ENCODE results near the gene KNTC1.
A peak's percentile ranks its signal among the peaks of the same experiment; 100 is the strongest.
"Not testable (repeated sequence)": the region's sequence is repeated elsewhere in the genome, so short reads cannot be mapped to it uniquely, and the experiment has no call there.

Gene KNTC1

GRCh38 chr12:122506393-122506938 lies 20.6 kb upstream of the KNTC1 start:
- DNase-seq = no peak

GRCh38 chr12:122508163-122508562 lies 18.9 kb upstream of the KNTC1 start:
- no peak for DNase-seq

- DNase-seq = not testable (repeated sequence)
These were observed 14.0 kb upstream of the KNTC1 start for GRCh38 chr12:122513028-122513427.

GRCh38 chr12:122513660-122514059 lies 13.4 kb upstream of the KNTC1 start:
- DNase-seq = no peak

GRCh38 chr12:122515275-122515674 lies 11.8 kb upstream of the KNTC1 start:
- no peak for DNase-seq

GRCh38 chr12:122516544-122517361 lies 10.3 kb upstream of the KNTC1 start:
- DNase-seq = no peak

- DNase-seq = no peak
These were observed 9.2 kb upstream of the KNTC1 start for GRCh38 chr12:122517877-122518276.

GRCh38 chr12:122518908-122519307 lies 8.1 kb upstream of the KNTC1 start:
- DNase-seq = no peak

GRCh38 chr12:122519418-122519817 lies 7.6 kb upstream of the KNTC1 start:
- DNase-seq = no peak

GRCh38 chr12:122520676-122521075 lies 6.4 kb upstream of the KNTC1 start:
- no peak for DNase-seq

- no peak for DNase-seq
These were observed 3.8 kb upstream of the KNTC1 start for GRCh38 chr12:122523280-122523679.

GRCh38 chr12:122523846-122524718 lies 3.0 kb upstream of the KNTC1 start:
- DNase-seq = no peak

- DNase-seq = peak; percentile 25 to 29
These were observed 462 bp downstream of the KNTC1 start for GRCh38 chr12:122527478-122527944.

GRCh38 chr12:122528582-122528981 lies 1.5 kb downstream of the KNTC1 start:
- no peak for DNase-seq

- DNase-seq = no peak
These were observed 1.9 kb downstream of the KNTC1 start for GRCh38 chr12:122528992-122529391.

GRCh38 chr12:122533856-122534255 lies 6.8 kb downstream of the KNTC1 start:
- DNase-seq = no peak

- DNase-seq = no peak
These were observed 10.0 kb downstream of the KNTC1 start for GRCh38 chr12:122537021-122537420.

- no peak for DNase-seq
These were observed 11.4 kb downstream of the KNTC1 start for GRCh38 chr12:122538496-122538895.

- no peak for DNase-seq
These were observed 17.5 kb downstream of the KNTC1 start for GRCh38 chr12:122544537-122544936.

- no peak for DNase-seq
These were observed 18.8 kb downstream of the KNTC1 start for GRCh38 chr12:122545855-122546254.

- no peak for DNase-seq
These were observed 20.3 kb downstream of the KNTC1 start for GRCh38 chr12:122547330-122547729.

GRCh38 chr12:122558745-122559641 lies 31.9 kb downstream of the KNTC1 start:
- no peak for DNase-seq

All from CD4-positive, alpha-beta T cell treated with Interleukin-1 beta for 1 hour (primary cell).